ENCODE measurements around the gene SHROOM4.

The SHROOM4 gene

GRCh38 chrX:50684871-50685270, 129.1 kb downstream of the SHROOM4 start:
- no peaks in the 10 kb centered on the region for H3K9me3 ChIP-seq (ENCODE audit: control insufficient read depth, low read length)
- no peaks in the 10 kb centered on the region for H3K4me1 ChIP-seq (ENCODE audit: control insufficient read depth, insufficient read depth, low read length)
- no peaks in the 10 kb centered on the region for H3K27me3 ChIP-seq (ENCODE audit: control insufficient read depth, insufficient read depth, low read length, poor library complexity, severe bottlenecking)
- no peaks in the 10 kb centered on the region for H3K36me3 ChIP-seq (ENCODE audit: control insufficient read depth, insufficient read depth, low read length)
- WGBS, 2 experiments: 88 to 92% methylated on average over 2 of the region's 2 CpGs
- H3K4me3 ChIP-seq (ENCODE audit: insufficient read depth, low read depth, low read length): no peak overlapping the region
- H3K27ac ChIP-seq (ENCODE audit: insufficient read depth, low read depth, low read length, poor library complexity, severe bottlenecking): no peak overlapping the region

GRCh38 chrX:50680990-50681389, 133.0 kb downstream of the SHROOM4 start:
- no peaks in the 10 kb centered on the region for H3K27me3 ChIP-seq (ENCODE audit: control insufficient read depth, insufficient read depth, low read length, poor library complexity, severe bottlenecking)
- WGBS, 2 experiments: 43 to 45% methylated on average over 2 of the region's 2 CpGs
- H3K27ac ChIP-seq (ENCODE audit: insufficient read depth, low read depth, low read length, poor library complexity, severe bottlenecking): no peak overlapping the region
- no peaks in the 10 kb centered on the region for H3K36me3 ChIP-seq (ENCODE audit: control insufficient read depth, insufficient read depth, low read length)
- no peak overlapping the region for H3K4me3 ChIP-seq (ENCODE audit: insufficient read depth, low read depth, low read length)
- no peaks in the 10 kb centered on the region for H3K9me3 ChIP-seq (ENCODE audit: control insufficient read depth, low read length)
- no peaks in the 10 kb centered on the region for H3K4me1 ChIP-seq (ENCODE audit: control insufficient read depth, insufficient read depth, low read length)

GRCh38 chrX:50677789-50678188, 136.2 kb downstream of the SHROOM4 start:
- WGBS, 2 experiments: 91 to 100% methylated on average over 1 of the region's 1 CpG
- H3K4me1 ChIP-seq (ENCODE audit: control insufficient read depth, insufficient read depth, low read length): no peaks in the 10 kb centered on the region
- no peaks in the 10 kb centered on the region for H3K9me3 ChIP-seq (ENCODE audit: control insufficient read depth, low read length)
- H3K27ac ChIP-seq (ENCODE audit: insufficient read depth, low read depth, low read length, poor library complexity, severe bottlenecking): no peak overlapping the region
- no peak overlapping the region for H3K4me3 ChIP-seq (ENCODE audit: insufficient read depth, low read depth, low read length)
- H3K27me3 ChIP-seq (ENCODE audit: control insufficient read depth, insufficient read depth, low read length, poor library complexity, severe bottlenecking): no peaks in the 10 kb centered on the region
- no peaks in the 10 kb centered on the region for H3K36me3 ChIP-seq (ENCODE audit: control insufficient read depth, insufficient read depth, low read length)

- WGBS, 2 experiments: 83 to 100% methylated on average over 1 of the region's 1 CpG
- no peak overlapping the region for H3K4me3 ChIP-seq (ENCODE audit: insufficient read depth, low read depth, low read length)
- no peaks in the 10 kb centered on the region for H3K36me3 ChIP-seq (ENCODE audit: control insufficient read depth, insufficient read depth, low read length)
- H3K4me1 ChIP-seq (ENCODE audit: control insufficient read depth, insufficient read depth, low read length): no peaks in the 10 kb centered on the region
- H3K9me3 ChIP-seq (ENCODE audit: control insufficient read depth, low read length): no peaks in the 10 kb centered on the region
- no peak overlapping the region for H3K27ac ChIP-seq (ENCODE audit: insufficient read depth, low read depth, low read length, poor library complexity, severe bottlenecking)
- H3K27me3 ChIP-seq (ENCODE audit: control insufficient read depth, insufficient read depth, low read length, poor library complexity, severe bottlenecking): no peaks in the 10 kb centered on the region
These were observed 142.3 kb downstream of the SHROOM4 start for GRCh38 chrX:50671661-50672060.

GRCh38 chrX:50668860-50669259, 145.1 kb downstream of the SHROOM4 start:
- Histone ChIP-seq H3K4me3 (ENCODE audit: insufficient read depth, low read depth, low read length) (no peak overlapping the region), H3K36me3 (ENCODE audit: control insufficient read depth, insufficient read depth, low read length) (no peaks in the 10 kb centered on the region), H3K27ac (ENCODE audit: insufficient read depth, low read depth, low read length, poor library complexity, severe bottlenecking) (no peak overlapping the region), H3K9me3 (ENCODE audit: control insufficient read depth, low read length) (no peaks in the 10 kb centered on the region), H3K4me1 (ENCODE audit: control insufficient read depth, insufficient read depth, low read length) (no peaks in the 10 kb centered on the region), H3K27me3 (ENCODE audit: control insufficient read depth, insufficient read depth, low read length, poor library complexity, severe bottlenecking) (no peaks in the 10 kb centered on the region)
- WGBS, 2 experiments: 100% methylated on average over 1 of the region's 1 CpG; no CpG with 5 or more reads in 1 of the 2 experiments

- no peaks in the 10 kb centered on the region for H3K36me3 ChIP-seq (ENCODE audit: control insufficient read depth, insufficient read depth, low read length)
- no peak overlapping the region for H3K4me3 ChIP-seq (ENCODE audit: insufficient read depth, low read depth, low read length)
- no peak overlapping the region for H3K27ac ChIP-seq (ENCODE audit: insufficient read depth, low read depth, low read length, poor library complexity, severe bottlenecking)
- H3K4me1 ChIP-seq (ENCODE audit: control insufficient read depth, insufficient read depth, low read length): peaks cover 3% of the 10 kb centered on the region
- H3K9me3 ChIP-seq (ENCODE audit: control insufficient read depth, low read length): no peaks in the 10 kb centered on the region
- no peaks in the 10 kb centered on the region for H3K27me3 ChIP-seq (ENCODE audit: control insufficient read depth, insufficient read depth, low read length, poor library complexity, severe bottlenecking)
These were observed 165.8 kb downstream of the SHROOM4 start for GRCh38 chrX:50648156-50648555.

- Histone ChIP-seq H3K27me3 (ENCODE audit: control insufficient read depth, insufficient read depth, low read length, poor library complexity, severe bottlenecking) (no peaks in the 10 kb centered on the region), H3K36me3 (ENCODE audit: control insufficient read depth, insufficient read depth, low read length) (no peaks in the 10 kb centered on the region), H3K4me1 (ENCODE audit: control insufficient read depth, insufficient read depth, low read length) (peaks cover 3% of the 10 kb centered on the region), H3K27ac (ENCODE audit: insufficient read depth, low read depth, low read length, poor library complexity, severe bottlenecking) (no peak overlapping the region), H3K9me3 (ENCODE audit: control insufficient read depth, low read length) (no peaks in the 10 kb centered on the region), H3K4me3 (ENCODE audit: insufficient read depth, low read depth, low read length) (no peak overlapping the region)
These were observed 169.5 kb downstream of the SHROOM4 start for GRCh38 chrX:50644496-50644895.

- Histone ChIP-seq H3K4me1 (ENCODE audit: control insufficient read depth, insufficient read depth, low read length) (peaks cover 3% of the 10 kb centered on the region), H3K9me3 (ENCODE audit: control insufficient read depth, low read length) (no peaks in the 10 kb centered on the region), H3K27ac (ENCODE audit: insufficient read depth, low read depth, low read length, poor library complexity, severe bottlenecking) (no peak overlapping the region), H3K36me3 (ENCODE audit: control insufficient read depth, insufficient read depth, low read length) (no peaks in the 10 kb centered on the region), H3K27me3 (ENCODE audit: control insufficient read depth, insufficient read depth, low read length, poor library complexity, severe bottlenecking) (no peaks in the 10 kb centered on the region), H3K4me3 (ENCODE audit: insufficient read depth, low read depth, low read length) (no peak overlapping the region)
- 82 to 87% methylated on average over 5 of the region's 7 CpGs for WGBS, 2 experiments
These were observed 170.4 kb downstream of the SHROOM4 start for GRCh38 chrX:50643525-50644137.

- WGBS, 2 experiments: 98 to 100% methylated on average over 2 to 3 of the region's 3 CpGs
These were observed 175.9 kb downstream of the SHROOM4 start for GRCh38 chrX:50638123-50638522.

GRCh38 chrX:50635817-50636365, 178.1 kb downstream of the SHROOM4 start:
- Histone ChIP-seq H3K27me3 (ENCODE audit: control insufficient read depth, insufficient read depth, low read length, poor library complexity, severe bottlenecking) (no peaks in the 10 kb centered on the region), H3K27ac (ENCODE audit: insufficient read depth, low read depth, low read length, poor library complexity, severe bottlenecking) (no peak overlapping the region), H3K4me3 (ENCODE audit: insufficient read depth, low read depth, low read length) (no peak overlapping the region), H3K9me3 (ENCODE audit: control insufficient read depth, low read length) (no peaks in the 10 kb centered on the region), H3K36me3 (ENCODE audit: control insufficient read depth, insufficient read depth, low read length) (no peaks in the 10 kb centered on the region), H3K4me1 (ENCODE audit: control insufficient read depth, insufficient read depth, low read length) (no peaks in the 10 kb centered on the region)
- WGBS, 2 experiments: 90 to 94% methylated on average over 4 of the region's 4 CpGs

More at GRCh38 chrX:50638123-50638522, 175.9 kb downstream of the SHROOM4 start:
- H3K36me3 ChIP-seq (ENCODE audit: control insufficient read depth, insufficient read depth, low read length): no peaks in the 10 kb centered on the region
- no peaks in the 10 kb centered on the region for H3K27me3 ChIP-seq (ENCODE audit: control insufficient read depth, insufficient read depth, low read length, poor library complexity, severe bottlenecking)
- no peaks in the 10 kb centered on the region for H3K4me1 ChIP-seq (ENCODE audit: control insufficient read depth, insufficient read depth, low read length)
- H3K9me3 ChIP-seq (ENCODE audit: control insufficient read depth, low read length): no peaks in the 10 kb centered on the region
- no peak overlapping the region for H3K27ac ChIP-seq (ENCODE audit: insufficient read depth, low read depth, low read length, poor library complexity, severe bottlenecking)
- H3K4me3 ChIP-seq (ENCODE audit: insufficient read depth, low read depth, low read length): no peak overlapping the region

All from ectodermal cell (in vitro differentiated cells).